H9 (cell line): ENCODE measurements around the gene PSG11. TPM values are rescaled to one million over a fixed set of nuclear protein-coding genes. Genes with fewer than 3 reads are reported as not detected.
"Not testable (repeated sequence)": the region's sequence is repeated elsewhere in the genome, so short reads cannot be mapped to it uniquely, and the experiment has no call there.

Experiments
- DNase-seq: peaks from one replicate; pipeline ENCODE4 v3.0.0-alpha.2; 2017
- H2AFZ ChIP-seq: one replicate; pipeline ENCODE4 v1.6.1; 2013; ENCODE audit warnings: mild to moderate bottlenecking, low read length, control low read depth, moderate library complexity
- H2AK5ac ChIP-seq: 2 replicates; pipeline ENCODE4 v1.6.1; 2013; ENCODE audit warnings: low read length, control low read depth, mixed read lengths; ENCODE audit not compliant: insufficient read length
- H2BK120ac ChIP-seq: one replicate; pipeline ENCODE4 v1.6.1; 2013; ENCODE audit warnings: low read depth, mild to moderate bottlenecking, low read length, control low read depth, inconsistent platforms; ENCODE audit not compliant: poor library complexity, severe bottlenecking
- H2BK12ac ChIP-seq: 2 replicates; pipeline ENCODE4 v1.6.1; 2013; ENCODE audit warnings: low read length, control low read depth, mixed read lengths, low read depth; ENCODE audit not compliant: insufficient read length
- H2BK15ac ChIP-seq: 2 replicates; pipeline ENCODE4 v1.6.1; 2013; ENCODE audit warnings: low read depth, low read length, control low read depth
- H2BK20ac ChIP-seq: one replicate; pipeline ENCODE4 v1.6.1; 2013; ENCODE audit warnings: low read depth, mild to moderate bottlenecking, low read length, control low read depth, inconsistent platforms; ENCODE audit not compliant: poor library complexity, severe bottlenecking
- H2BK5ac ChIP-seq: 2 replicates; pipeline ENCODE4 v1.6.1; 2013; ENCODE audit warnings: low read length, control low read depth, mixed read lengths; ENCODE audit not compliant: insufficient read length
- H3K14ac ChIP-seq: 2 replicates; pipeline ENCODE4 v1.6.1; 2013; ENCODE audit warnings: low read length, control low read depth; ENCODE audit not compliant: insufficient read depth
- H3K18ac ChIP-seq: 2 replicates; pipeline ENCODE4 v1.6.1; 2013; ENCODE audit warnings: low read depth, mild to moderate bottlenecking, mixed read lengths, low read length, control low read depth; ENCODE audit not compliant: insufficient read length
- H3K23ac ChIP-seq: 2 replicates; pipeline ENCODE4 v1.6.1; 2013; ENCODE audit warnings: low read length, control low read depth, mixed read lengths, low read depth; ENCODE audit not compliant: insufficient read length
- H3K23me2 ChIP-seq: 2 replicates; pipeline ENCODE4 v1.6.1; 2013; ENCODE audit warnings: low read depth, mild to moderate bottlenecking, mixed read lengths, low read length, control low read depth; ENCODE audit not compliant: insufficient read length, poor library complexity, severe bottlenecking
- H3K27ac ChIP-seq: 2 replicates; pipeline ENCODE4 v1.5.1; 2013; ENCODE audit warnings: low read length, control low read depth, mixed read lengths, low read depth; ENCODE audit not compliant: insufficient read length
- H3K27me3 ChIP-seq: 2 replicates; pipeline ENCODE4 v1.6.1; 2013; ENCODE audit warnings: low read length, control low read depth, inconsistent platforms; ENCODE audit not compliant: insufficient read depth
- H3K4ac ChIP-seq: 2 replicates; pipeline ENCODE4 v1.6.1; 2013; ENCODE audit warnings: low read depth, mild to moderate bottlenecking, control low read depth, inconsistent platforms, low read length, moderate library complexity
- H3K4me1 ChIP-seq: 2 replicates; pipeline ENCODE4 v1.6.1; 2013; ENCODE audit warnings: low read length, control low read depth, inconsistent platforms; ENCODE audit not compliant: insufficient read depth
- H3K4me2 ChIP-seq: 2 replicates; pipeline ENCODE4 v1.6.1; 2013; ENCODE audit warnings: low read length, control low read depth, mixed read lengths; ENCODE audit not compliant: insufficient read length, insufficient read depth
- H3K56ac ChIP-seq: 2 replicates; pipeline ENCODE4 v1.6.1; 2013; ENCODE audit warnings: low read depth, mild to moderate bottlenecking, mixed read lengths, low read length, control low read depth; ENCODE audit not compliant: insufficient read length
- H3K79me1 ChIP-seq: 2 replicates; pipeline ENCODE4 v1.6.1; 2013; ENCODE audit warnings: low read depth, mild to moderate bottlenecking, moderate library complexity, low read length, control low read depth, inconsistent platforms; ENCODE audit not compliant: insufficient read depth, poor library complexity, severe bottlenecking
- H3K79me2 ChIP-seq: 2 replicates; pipeline ENCODE4 v1.6.1; 2013; ENCODE audit warnings: low read length, control low read depth, inconsistent platforms; ENCODE audit not compliant: insufficient read depth
- H3K9ac ChIP-seq: 2 replicates; pipeline ENCODE4 v1.6.1; 2013; ENCODE audit warnings: low read length, control low read depth, mixed read lengths; ENCODE audit not compliant: insufficient read length; ENCODE audit errors: extremely low read depth
- H3K9me3 ChIP-seq: one replicate; pipeline ENCODE4 v1.6.1; 2013; ENCODE audit warnings: low read depth, low read length, inconsistent platforms; ENCODE audit not compliant: control insufficient read depth
- H3T11ph ChIP-seq: one replicate; pipeline ENCODE4 v1.6.1; 2013; ENCODE audit warnings: mild to moderate bottlenecking, low read length, control low read depth, inconsistent platforms
- H4K20me1 ChIP-seq: one replicate; pipeline ENCODE4 v1.6.1; 2013; ENCODE audit not compliant: control insufficient read depth, insufficient read length, insufficient read depth
- H4K5ac ChIP-seq: 2 replicates; pipeline ENCODE4 v1.6.1; 2013; ENCODE audit warnings: low read depth, mild to moderate bottlenecking, mixed read lengths, low read length, control low read depth; ENCODE audit not compliant: insufficient read length
- H4K8ac ChIP-seq: replicated peaks from 2 replicates; pipeline ENCODE4 v1.6.1; 2013; ENCODE audit warnings: low read length, control low read depth, mixed read lengths, low read depth; ENCODE audit not compliant: insufficient read length
- H4K91ac ChIP-seq: 2 replicates; pipeline ENCODE4 v1.6.1; 2013; ENCODE audit warnings: low read depth, mild to moderate bottlenecking, moderate library complexity, mixed read lengths, low read length, control low read depth; ENCODE audit not compliant: insufficient read length
- H3K27ac Mint-ChIP-seq, 3 experiments: 2 replicates in 2 of 3; 3 replicates in 1 of 3; pipeline ENCODE4 v1.8.0; 2020 to 2021; ENCODE audit warnings: mixed read lengths in 3 of 3, mild to moderate bottlenecking in 1 of 3, moderate library complexity in 1 of 3
- H3K27me3 Mint-ChIP-seq: 2 replicates; pipeline ENCODE4 v1.8.0; 2021; ENCODE audit warnings: low read depth, mild to moderate bottlenecking, moderate library complexity, mixed read lengths
- H3K36me3 Mint-ChIP-seq, 3 experiments: 2 replicates in 2 of 3; 3 replicates in 1 of 3; pipeline ENCODE4 v1.8.0; 2020 to 2021; ENCODE audit warnings: low read depth in 3 of 3, mixed read lengths in 3 of 3; ENCODE audit not compliant: insufficient read depth in 1 of 3
- H3K4me1 Mint-ChIP-seq, 2 experiments: 2 replicates each; pipeline ENCODE4 v1.8.0; 2020; ENCODE audit warnings: mixed read lengths in 2 of 2
- H3K4me3 Mint-ChIP-seq, 2 experiments: 2 replicates in 1 of 2; 3 replicates in 1 of 2; pipeline ENCODE4 v1.8.0; 2020 to 2021; ENCODE audit warnings: mild to moderate bottlenecking in 2 of 2, mixed read lengths in 2 of 2, moderate library complexity in 1 of 2
- H3K9me3 Mint-ChIP-seq, 2 experiments: 2 replicates in 1 of 2; 3 replicates in 1 of 2; pipeline ENCODE4 v1.8.0; 2020; ENCODE audit warnings: mild to moderate bottlenecking in 2 of 2, mixed read lengths in 2 of 2, moderate library complexity in 1 of 2
- WGBS: extraction: QIAGEN DNeasy Blood & Tissue Kit; methylation state at CpG from one replicate; pipeline ENCODE4 v1.1.7; 2013; ENCODE audit warnings: missing lambda C conversion rate, low lambda C conversion rate, mixed read lengths; ENCODE audit not compliant: insufficient read length; ENCODE audit errors: extremely low coverage; 5-methylcytosine and 5-hydroxymethylcytosine counted together
- total RNA-seq: library from RNA; stranded (reverse); gene quantifications from 2 replicates; pipeline ENCODE4 v1.2.1, GENCODE V29; 2021

Gene PSG11
- total RNA-seq, 1 experiment from 2014 or later: not detected

DNA sequence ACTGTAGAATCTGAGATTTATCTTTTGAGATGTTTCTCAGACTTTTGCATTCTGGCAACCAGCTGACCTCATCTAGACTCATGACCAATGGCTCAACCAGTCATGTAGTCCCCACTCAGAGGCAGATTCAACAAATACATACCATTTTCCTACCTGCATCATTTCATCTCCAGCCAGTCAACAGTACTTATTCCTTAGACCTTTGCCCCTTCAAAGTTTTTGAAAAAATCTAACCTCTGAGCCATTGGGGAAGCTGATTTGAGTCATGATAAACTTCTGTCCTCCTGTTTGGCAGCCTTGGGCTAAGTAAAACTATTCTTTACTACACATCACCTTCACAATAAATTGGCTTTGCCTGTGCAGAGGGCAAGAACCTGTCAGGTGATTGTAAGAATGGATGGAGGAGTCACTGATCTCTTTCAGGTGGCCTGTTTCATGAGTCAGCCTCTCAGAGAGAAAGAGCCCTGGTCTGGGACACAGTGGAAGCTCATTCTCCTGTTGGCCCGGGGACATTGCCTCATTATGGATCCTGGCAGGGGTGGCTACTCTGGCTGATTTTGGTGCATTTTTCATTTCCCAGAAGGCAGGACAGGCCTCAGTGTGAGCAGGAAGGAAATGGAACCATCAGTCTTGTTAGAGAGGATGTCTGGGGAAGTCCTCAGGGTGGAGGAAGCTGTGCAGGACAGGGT is 17.4 kb upstream of the PSG11 start:
- H2BK12ac ChIP-seq, H4K91ac ChIP-seq, H2AFZ ChIP-seq, H3K4me1 Mint-ChIP-seq, H2BK15ac ChIP-seq, H3K27ac Mint-ChIP-seq, H3K27me3 Mint-ChIP-seq, H3K4me2 ChIP-seq, H3K56ac ChIP-seq, H3K4me3 Mint-ChIP-seq, H3K23ac ChIP-seq, H4K8ac ChIP-seq, H2AK5ac ChIP-seq, H3K18ac ChIP-seq, H3K27ac ChIP-seq, H2BK5ac ChIP-seq, H2BK120ac ChIP-seq, H3K79me1 ChIP-seq, H2BK20ac ChIP-seq, H3K23me2 ChIP-seq, H3T11ph ChIP-seq, H3K79me2 ChIP-seq, H3K9ac ChIP-seq, DNase-seq, H3K14ac ChIP-seq, H3K4ac ChIP-seq, H4K5ac ChIP-seq, H4K20me1 ChIP-seq, H3K4me1 ChIP-seq, H3K27me3 ChIP-seq: not testable (repeated sequence)
- H3K36me3 Mint-ChIP-seq: peaks cover 0 to 28% (median 2%) of the 10 kb centered on the region in 3 experiments; a peak in 3 of 7 replicates
- H3K9me3 ChIP-seq: peaks cover 32% of the 10 kb centered on the region
- no CpG with 5 or more reads among the region's 1 CpG for WGBS
- H3K9me3 Mint-ChIP-seq: peaks cover 87 to 88% of the 10 kb centered on the region in 2 experiments

GRCh38 chr19:43031645-43032044 is 5.4 kb upstream of the PSG11 start:
- not testable (repeated sequence) for H3K27ac ChIP-seq, DNase-seq, H3K9ac ChIP-seq, H4K8ac ChIP-seq, H3K4me1 Mint-ChIP-seq, H2BK20ac ChIP-seq, H2BK5ac ChIP-seq, H4K5ac ChIP-seq, H4K20me1 ChIP-seq, H2BK15ac ChIP-seq, H2AFZ ChIP-seq, H3K79me1 ChIP-seq, H3K4me3 Mint-ChIP-seq, H2BK120ac ChIP-seq, H3K14ac ChIP-seq, H4K91ac ChIP-seq, H3K4me2 ChIP-seq, H3T11ph ChIP-seq, H3K27me3 ChIP-seq, H3K27me3 Mint-ChIP-seq, H3K4ac ChIP-seq, H3K79me2 ChIP-seq, H3K56ac ChIP-seq, H3K23ac ChIP-seq, H3K4me1 ChIP-seq, H2BK12ac ChIP-seq, H3K23me2 ChIP-seq, H2AK5ac ChIP-seq, H3K27ac Mint-ChIP-seq, H3K18ac ChIP-seq
- no CpG with 5 or more reads among the region's 2 CpGs for WGBS
- H3K9me3 Mint-ChIP-seq: peaks cover 92 to 94% of the 10 kb centered on the region in 2 experiments
- H3K36me3 Mint-ChIP-seq: peaks cover 12 to 32% (median 28%) of the 10 kb centered on the region in 3 experiments; a peak in 6 of 7 replicates
- H3K9me3 ChIP-seq: peaks cover 43% of the 10 kb centered on the region
